ENCODE data around the gene UHRF1.
"Not testable (repeated sequence)": the region's sequence is repeated elsewhere in the genome, so short reads cannot be mapped to it uniquely, and the experiment has no call there.

Gene UHRF1

DNA sequence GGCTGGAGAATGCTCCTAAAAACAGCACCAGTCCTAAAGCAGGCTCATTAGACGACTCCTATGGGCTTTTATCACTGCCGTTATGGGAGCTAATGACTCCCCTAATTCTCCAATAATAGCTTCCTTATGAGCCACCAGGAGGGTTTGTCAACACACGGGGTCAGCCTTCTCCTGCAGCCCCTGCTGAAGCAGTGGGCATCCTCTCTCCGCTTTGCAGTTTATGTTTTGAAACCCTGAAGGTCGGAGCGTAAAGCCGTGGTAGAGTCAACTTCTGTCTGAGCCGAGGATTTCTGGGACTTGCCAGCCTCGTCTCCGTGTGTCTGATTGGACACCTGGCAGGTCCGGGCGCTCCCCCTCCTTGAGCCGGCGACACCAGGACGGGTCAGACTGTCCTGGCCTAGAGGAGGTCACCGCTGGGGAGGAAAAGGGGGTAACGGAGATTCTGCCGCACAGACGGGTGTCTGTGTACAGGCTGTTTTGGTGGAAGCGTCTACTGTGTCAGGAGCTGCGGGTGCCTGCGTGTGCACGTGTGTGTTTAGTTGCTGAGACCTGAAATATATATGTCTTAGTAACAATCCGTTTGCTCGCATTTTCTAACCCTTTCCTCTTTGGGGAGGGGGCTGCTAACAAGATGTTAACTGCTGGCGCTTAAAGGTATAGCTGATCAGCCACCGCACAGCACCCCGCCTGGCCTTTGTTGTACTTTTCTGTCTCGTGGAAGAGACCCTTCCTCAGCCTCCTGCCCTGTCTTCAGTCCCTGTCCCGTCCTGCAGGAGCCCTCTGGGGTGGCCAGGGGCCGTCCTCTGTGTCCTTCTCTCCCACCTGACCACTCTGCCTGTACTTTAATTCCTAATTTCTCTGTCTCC lies 61.5 kb downstream of the UHRF1 start:
- DNase-seq (ENCODE audit: extremely low read depth in 1 of 2, low read depth in 1 of 2) = no peak

DNA sequence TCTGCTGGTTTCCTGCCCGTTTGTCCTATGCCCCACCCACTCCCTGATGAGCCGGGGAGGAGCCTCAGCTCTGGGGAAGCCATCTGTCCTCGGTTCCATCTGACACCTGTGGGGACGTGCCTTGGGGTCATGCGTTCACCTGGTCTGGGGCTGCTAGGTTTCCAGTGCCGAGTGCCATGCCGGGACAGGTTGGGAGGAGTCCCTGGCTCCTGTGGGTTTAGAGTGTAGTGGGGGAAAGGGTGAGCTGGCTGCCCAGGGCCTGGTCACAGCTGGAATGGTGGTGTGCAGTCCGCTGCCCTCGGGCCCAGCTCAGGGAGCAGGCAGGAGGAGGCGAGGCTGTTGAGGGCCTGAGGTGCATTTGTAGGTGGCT lies 62.1 kb downstream of the UHRF1 start:
- no peak for DNase-seq (ENCODE audit: extremely low read depth in 1 of 2, low read depth in 1 of 2)

DNA sequence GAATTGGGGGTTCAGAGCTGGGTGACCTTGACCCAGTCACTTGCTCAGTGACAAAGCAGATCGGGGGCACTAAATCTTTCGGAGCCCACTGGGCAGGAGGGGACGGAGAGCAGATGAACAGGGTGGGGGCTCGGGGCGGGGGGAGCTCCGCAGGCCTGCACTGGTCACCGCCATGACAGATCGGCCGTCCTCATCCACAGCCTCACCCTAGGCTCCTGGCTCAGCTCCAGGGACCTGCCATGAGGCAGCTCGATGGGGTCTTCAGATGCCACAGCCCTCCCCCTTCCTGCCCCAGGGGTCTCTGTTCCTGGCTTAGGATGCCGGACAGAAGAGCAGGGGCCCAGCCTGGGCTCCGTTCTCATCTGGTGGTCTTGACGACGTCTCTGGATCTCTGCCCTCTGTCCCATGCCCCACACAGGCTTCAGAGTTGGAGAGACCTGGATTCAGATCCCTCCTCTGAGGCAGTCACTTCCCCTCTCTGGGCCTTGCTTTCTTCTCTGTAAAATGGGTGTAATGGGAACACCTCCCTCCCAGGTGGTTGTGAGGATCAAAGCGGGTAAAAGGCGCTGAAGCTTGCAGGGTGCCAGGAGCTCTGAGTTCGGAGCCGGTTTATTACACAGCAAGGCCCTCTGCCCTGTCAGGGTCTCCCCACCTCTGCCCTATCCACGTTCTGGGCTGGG lies 62.7 kb downstream of the UHRF1 start:
- no peak for DNase-seq (ENCODE audit: extremely low read depth in 1 of 2, low read depth in 1 of 2)

DNA sequence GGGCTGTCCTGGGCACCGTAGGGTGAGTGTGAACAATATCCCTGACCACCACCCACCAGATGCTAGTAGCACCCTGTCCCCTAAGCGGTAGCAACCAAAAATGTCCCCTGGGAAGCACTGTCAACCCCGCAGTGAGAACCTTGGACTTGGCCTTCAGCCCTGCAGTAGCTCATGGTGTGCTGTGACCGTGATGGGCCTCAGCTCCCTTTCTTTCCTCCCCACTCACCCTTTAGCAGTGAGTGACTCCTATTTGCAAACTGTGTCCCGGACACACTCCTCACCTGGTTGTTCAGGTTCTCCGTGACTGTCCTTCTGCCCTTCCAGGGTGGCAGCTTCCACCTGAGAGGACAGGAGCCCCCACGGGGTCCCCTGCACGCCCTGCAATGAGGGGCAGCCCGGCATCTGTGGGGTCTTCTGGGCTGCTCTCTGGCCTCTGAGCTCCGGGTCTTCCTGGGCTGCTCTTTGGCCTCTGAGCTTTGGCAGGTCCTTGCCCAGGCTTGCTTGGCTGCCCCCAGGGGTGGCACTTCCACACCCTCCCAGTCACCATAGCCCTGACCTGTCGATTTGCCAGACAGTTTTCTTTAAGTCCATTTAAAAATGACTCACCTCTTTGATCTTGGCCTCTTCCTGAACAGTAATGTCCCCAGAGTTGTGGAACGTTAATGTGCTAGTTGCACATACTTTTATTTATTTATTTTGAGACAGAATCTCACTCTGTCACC lies 63.4 kb downstream of the UHRF1 start:
- no peak for DNase-seq (ENCODE audit: extremely low read depth in 1 of 2, low read depth in 1 of 2)

DNA sequence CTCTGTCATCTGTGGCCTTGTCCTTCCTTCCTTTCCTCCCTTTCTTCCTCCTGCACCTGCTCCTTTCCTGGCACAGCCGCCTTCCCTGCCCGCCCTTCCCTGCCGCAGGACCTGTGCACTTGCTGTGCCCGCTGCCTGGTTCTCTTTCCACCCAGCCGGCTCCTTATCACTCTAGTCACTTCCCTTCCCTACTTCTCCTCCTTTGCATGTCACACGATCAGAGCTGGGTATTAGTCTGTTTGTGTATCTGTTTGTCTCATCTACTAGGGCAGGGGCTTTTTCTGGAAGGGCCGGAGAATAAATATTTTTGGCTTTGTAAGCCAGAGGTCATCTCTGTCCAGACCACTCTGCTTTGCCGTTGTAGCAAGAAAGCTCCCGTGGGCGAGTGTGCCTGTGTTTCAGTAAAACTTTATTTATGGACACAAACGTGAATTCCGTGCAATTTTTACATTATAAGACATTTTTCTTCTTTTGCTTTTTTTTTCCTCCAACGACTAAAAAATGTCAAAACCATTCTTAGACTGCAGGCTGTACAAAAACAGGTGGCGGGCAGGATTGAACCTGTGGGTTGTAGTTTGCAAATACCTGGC lies 65.7 kb downstream of the UHRF1 start:
- DNase-seq (ENCODE audit: extremely low read depth in 1 of 2, low read depth in 1 of 2) = no peak

DNA sequence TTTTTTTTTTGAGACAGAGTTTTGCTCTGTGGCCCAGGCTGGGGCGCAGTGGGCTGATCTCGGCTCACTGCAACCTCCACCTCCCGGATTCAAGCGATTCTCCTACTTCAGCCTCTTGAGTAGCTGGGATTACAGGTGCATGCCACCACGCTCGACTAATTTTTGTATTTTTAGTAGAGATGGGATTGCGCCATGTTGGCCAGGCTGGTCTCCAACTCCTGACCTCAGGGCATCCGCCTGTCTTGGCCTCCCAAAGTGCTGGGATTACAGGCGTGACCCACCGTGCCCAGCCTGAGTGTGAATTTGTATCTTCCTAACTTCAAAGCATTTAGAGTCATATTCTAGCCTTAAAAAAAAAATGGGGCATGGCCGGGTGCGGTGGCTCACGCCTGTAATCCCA lies 66.3 kb downstream of the UHRF1 start:
- not testable (repeated sequence) for DNase-seq (ENCODE audit: extremely low read depth in 1 of 2, low read depth in 1 of 2)

DNA sequence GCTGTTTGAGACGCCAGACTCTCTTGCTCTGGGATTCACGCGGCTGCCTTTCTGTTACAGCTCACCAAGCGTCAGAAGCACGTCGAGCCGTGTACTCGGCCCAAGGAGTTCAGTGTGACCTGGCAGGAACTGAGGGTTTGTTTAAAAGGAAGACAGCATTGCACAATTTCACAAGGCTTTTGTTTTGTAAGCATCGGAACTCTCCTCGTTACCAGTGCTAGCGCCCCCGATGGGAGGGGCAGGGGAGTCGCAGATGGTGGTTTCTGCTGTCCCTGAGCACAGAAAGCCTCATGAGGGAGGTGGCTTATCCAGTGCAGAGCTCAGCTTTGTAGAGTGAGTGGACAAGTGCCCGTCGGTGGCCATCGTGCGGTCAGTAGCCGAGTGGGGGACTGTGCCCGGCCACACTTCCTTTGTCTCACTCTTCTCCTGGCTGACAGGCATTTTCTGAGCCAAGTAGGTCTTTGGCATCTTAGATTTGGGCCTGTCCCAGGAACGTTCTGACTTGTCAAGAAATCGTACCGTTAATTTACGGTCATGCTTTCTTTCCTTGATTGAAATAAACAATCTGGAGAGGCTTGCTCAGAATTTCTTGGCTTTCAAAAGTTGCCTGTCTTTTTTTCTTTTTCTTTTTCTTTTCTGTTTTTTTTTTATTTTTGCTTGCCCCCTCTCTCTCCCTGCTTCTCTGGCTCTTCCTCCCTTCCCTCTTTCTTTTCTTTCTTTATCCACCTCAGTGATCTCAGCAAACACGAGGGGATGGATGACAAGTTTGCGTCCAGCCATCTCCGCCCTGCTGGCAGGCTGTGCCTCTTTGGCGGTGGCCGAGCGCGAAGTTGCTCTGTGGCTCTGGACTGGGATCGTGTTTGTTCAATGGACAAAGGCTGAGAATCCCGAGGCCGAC lies 67.3 kb downstream of the UHRF1 start:
- no peak for DNase-seq (ENCODE audit: extremely low read depth in 1 of 2, low read depth in 1 of 2)

DNA sequence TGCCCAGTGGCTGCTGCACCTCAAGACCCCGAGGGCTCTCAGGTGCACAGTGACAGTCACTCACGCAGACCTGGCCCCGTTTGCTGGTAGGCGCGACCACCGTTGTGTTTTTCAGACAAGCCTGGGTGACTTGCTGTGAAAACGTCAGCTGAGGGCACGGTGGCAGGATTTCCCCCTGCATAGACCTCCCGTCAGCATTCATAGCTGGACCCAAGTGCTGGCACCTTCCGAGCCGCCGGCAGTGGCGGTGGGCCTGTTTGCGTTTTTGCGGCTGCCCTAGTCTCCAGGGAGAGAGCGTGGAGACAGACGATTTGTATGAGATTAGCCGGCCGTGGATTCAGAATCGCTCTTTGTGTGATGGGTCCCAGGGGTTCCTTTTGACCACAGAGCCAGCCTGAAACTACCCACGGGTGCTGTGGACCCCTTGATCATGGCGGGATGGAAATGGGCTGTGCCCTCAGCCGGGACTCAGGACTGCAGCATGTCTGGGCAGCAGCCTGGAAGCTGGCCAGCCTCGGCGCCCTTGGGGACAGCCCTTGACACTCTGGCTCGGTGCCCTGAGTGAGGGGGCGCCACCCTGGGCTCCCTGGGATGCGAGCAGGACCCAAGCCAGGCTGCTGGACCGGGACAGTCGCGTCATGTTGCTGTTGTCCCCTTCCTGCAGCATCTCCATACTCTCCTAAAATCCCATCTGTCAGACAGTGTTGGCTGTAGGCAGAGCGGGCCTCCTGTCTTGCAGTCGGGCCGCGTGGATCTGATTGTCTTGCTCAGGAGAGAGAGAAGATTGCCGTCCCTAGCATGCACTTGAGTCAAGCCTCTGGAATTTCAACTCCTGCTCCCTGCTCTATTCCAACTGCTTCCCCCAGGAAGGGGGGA lies 68.2 kb downstream of the UHRF1 start:
- no peak for DNase-seq (ENCODE audit: extremely low read depth in 1 of 2, low read depth in 1 of 2)

DNA sequence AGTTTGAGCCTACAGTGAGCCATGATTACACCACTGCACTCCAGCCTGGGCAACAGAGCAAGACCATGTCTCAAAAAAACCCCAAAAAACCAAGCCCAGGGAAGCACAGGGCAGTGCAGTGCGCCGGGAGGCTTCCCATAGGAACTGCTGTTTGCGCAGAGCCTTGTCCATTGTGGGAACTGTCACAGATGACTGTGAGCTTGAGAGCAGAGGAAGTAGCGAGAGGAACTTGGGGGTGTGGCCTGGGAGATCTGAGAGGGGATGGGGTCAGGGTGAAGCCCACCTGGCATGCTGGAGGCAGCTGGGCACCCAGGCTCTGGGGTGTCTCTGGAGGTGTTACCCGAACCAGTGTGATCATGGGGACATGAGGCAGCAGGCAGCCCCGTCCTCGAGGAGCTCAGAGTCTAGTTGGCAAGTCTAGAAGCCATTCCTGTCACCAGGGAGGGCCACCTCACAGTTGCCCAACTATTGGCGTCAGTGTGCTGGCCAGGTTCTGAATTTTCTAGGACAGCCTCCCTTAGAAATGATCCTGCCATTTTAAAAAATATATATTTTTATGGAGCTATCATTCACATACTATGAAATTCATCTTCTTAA lies 70.0 kb downstream of the UHRF1 start:
- no peak for DNase-seq (ENCODE audit: extremely low read depth in 1 of 2, low read depth in 1 of 2)

DNA sequence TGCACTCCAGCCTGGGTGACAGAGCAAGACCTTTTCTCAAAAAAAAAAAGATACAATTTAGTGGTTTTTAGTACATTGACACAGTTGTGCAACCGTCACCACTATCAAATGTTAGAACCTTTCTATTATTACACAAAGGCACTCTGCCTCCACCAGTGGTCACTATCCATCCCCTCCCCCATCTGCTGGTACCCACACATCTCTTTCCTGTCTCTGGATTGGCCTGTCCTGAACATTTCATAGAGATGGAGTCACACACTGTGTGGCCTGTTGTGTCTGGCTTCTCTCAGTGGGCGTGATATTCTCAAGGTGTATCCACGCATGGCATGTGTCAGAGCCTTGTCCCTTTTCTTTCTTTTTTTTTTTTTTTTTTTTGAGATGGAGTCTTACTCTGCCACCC lies 70.8 kb downstream of the UHRF1 start:
- DNase-seq (ENCODE audit: extremely low read depth in 1 of 2, low read depth in 1 of 2) = no peak

DNA sequence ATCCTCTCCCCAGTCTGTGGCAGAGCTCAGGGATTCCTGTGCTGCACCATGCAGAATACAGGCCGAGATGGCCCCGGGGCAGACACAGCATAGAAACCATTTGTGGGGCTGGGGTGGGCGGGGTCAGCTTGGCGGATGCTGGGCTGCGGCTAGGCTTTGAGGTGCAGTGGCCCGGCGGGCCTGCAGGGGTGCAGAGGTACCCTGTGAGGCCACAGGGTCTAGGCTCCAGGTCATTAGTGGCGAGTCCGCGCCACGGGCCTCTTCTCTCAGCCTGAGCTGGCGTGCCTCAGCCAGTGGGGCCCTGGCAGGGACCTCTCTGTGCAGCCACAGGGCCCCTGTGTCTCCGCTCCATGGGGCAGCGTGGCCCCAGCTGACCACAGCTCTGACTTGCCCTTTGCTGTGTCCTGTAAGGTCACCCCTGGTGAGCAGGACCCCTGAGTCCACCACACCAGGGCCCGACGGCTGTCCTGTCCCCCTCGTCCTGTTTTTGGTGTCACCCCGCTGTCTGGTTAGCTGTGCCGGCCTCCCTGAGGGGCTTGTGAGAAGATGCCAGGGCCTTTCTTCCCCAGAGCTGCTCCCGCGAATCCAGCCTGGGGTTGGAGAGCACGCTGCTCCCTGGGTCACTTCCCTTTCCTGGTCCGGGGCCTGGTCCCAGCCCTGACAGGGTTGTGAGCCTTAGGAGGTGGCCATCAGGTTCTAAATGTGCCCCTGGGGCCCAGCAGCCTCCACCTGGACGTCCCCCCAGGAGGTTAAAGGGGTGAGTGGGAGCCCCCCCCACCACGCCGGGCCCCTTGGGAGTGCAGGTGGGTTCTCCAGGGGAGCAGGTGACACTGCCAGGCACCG lies 71.8 kb downstream of the UHRF1 start:
- DNase-seq (ENCODE audit: extremely low read depth in 1 of 2, low read depth in 1 of 2) = no peak

DNA sequence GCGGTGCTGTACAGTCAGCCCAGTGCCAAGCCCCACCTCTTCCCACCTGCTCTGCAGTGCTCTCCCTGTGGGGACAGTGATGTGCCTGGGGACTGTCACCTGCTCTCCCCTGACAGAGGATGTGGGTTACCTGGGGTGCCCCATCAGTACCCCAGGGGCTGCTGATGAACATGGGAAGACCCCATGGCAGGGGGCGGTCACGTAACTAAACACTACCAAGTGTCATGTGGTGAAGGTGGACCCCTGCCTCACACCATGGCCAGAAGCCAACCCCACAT lies 72.3 kb downstream of the UHRF1 start:
- DNase-seq (ENCODE audit: extremely low read depth in 1 of 2, low read depth in 1 of 2) = no peak

DNA sequence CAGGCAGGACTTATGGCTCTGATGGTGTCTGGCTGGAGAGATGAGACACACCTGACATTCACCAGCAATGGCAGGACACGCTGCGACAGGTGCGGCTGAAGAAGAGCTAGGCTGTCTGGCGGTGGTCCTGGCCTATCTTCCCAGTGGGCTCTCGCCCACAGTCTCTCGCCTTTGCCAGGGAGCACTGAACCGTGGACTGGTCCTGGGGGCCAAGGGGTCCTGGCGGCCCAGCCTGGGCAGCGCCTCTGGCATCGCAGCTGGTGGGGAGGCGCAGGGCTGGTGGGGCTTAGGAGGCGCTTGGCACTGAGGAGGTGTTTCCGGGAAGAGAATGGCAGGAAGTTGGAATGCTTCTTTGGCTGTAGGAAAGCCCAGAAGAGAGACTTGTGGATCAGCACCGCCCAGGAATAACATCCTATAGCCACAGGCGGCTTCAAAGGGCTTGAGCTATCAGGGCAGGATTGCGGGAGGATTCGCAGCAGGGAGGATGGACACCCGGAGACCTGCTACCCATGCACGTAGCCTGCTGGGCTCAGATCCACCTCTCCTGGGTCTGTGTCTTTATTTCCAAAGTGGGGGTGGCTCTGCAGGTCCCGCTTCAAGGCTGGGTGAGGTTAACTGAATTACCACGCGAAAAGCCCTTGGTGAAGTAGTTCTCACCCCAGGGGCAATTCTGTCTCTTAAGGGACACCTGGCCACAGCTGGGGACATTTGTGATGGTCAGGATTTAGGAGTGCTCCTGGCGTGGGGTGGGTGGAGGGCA lies 74.2 kb downstream of the UHRF1 start:
- no peak for DNase-seq (ENCODE audit: extremely low read depth in 1 of 2, low read depth in 1 of 2)

DNA sequence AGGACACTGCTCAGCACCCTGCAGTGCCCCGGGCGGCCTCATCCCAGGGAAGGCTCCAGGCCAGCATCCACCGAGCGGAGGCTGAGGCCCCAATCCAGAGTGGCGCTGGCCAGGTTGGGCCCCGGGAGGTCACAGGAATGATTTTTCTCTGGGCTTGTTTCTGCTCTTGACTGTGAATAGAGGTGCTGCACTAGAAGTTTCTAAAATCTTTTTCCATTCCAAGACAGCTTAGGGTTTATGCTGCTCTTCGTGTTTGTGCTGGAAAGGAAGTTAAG lies 74.7 kb downstream of the UHRF1 start:
- no peak for DNase-seq (ENCODE audit: extremely low read depth in 1 of 2, low read depth in 1 of 2)

DNA sequence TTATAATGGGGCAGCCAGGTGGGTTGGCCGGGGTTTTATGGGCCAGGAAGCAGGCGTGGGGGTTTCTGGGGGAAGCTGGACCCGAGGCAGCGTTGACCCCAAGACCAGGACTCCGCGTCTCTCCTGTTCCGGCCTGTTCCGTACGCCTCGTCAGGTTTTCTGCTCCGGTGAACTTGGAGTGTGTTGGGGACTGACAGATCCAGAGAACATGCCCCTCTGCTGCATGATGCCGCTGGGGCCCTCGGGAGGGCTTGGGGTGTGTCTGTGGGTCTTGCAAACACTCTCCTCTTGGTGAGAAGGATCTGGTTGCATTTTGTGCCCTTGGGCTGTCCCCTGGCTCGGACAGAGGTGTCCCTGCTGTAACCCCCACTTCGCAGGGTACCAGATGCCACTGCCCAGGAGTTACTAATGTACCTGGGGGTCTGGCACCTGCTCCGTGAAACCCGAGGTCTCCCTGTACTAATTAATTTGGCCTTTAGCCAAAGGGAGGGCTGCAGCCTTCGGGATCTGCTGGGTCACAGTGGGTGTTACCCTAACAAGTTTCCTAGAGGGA lies 75.2 kb downstream of the UHRF1 start:
- DNase-seq (ENCODE audit: extremely low read depth in 1 of 2, low read depth in 1 of 2) = no peak

DNA sequence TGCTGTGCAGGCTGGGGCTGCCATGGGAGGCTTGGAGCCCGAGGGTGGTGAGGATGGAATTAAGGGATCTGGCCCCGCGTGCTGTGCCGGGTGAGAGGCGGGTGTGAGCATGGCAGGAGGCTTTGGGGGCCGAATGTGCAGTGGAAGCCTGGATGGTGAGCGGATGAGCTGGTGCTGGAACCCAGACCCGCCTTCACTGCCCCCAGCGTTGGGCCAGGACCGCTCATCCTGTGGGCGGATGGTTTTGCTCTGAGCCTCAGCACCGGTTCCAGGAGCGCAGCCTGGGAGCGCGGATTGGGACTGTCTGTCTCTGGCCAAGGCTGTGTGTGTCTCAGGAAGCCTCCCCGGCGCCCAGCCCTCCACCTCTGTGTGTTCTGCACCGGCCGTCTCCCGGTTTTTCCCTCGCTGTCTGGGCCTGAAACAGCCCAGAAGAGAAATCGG lies 76.3 kb downstream of the UHRF1 start:
- DNase-seq (ENCODE audit: extremely low read depth in 1 of 2, low read depth in 1 of 2) = no peak

DNA sequence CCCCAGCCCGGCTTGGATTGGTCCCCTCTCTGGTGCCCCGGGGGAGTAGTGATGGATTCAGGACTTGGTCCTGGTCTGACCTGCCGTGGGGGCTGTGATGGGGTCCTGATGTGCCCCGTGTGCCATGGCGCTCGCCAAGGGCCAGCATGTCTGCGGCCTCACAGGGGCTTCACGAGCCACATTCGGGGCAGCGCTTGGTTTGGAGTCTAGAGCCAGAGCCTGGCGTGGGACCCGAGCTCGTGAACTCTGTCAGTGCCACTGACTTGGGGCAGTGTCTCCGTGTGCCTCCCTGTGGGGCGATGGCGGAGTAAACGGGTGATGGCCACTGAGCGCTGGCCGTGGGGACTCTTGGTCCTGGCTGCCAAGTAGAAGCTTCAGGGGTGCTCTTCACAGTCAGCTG lies 76.8 kb downstream of the UHRF1 start:
- no peak for DNase-seq (ENCODE audit: extremely low read depth in 1 of 2, low read depth in 1 of 2)

DNA sequence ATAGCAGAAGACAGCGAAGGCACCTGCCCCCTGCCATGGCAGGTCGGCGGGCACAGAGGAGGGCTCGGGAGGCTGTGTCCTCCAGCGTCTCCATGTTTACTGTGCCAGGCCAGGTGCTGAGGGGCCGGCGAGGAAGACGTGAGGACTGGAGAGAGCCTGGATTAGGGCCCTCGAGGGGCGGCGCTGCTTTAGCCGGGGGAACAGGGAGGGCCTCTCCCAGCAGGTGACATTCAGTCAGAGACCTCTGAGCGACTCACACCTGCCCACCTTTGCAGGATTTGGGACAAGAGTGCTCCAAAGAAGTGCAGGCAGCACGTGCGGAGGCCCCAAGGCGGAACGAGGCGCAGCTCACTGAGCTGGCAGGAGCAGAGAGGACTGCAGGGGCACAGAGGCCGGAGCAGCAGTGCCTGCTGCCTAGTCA lies 77.2 kb downstream of the UHRF1 start:
- no peak for DNase-seq (ENCODE audit: extremely low read depth in 1 of 2, low read depth in 1 of 2)
